OCI-LY7 (cell line): Measurements from ENCODE around the gene WDR47. TPM values are rescaled to one million over a fixed set of nuclear protein-coding genes. Genes with fewer than 3 reads are reported as not detected.

Experiments used
- BruUV-seq: library from RNA; stranded (reverse); fragments of 400-500 nt; replicated peaks from 2 replicates; lab custom pipeline; 2021; lab: Mats Ljungman, UMichigan
- CTCF ChIA-PET: fragments of 300-600 bp; sonication (Branson Sonifier 250); formaldehyde crosslinking; loops from one replicate; lab custom pipeline; 2022; ENCODE audit warnings: antibody characterized with exemption; ENCODE audit not compliant: unreplicated experiment; lab: Charles Lee
- POLR2A ChIA-PET: fragments of 300-600 bp; sonication (Branson Sonifier 250); formaldehyde crosslinking; loops from one replicate; lab custom pipeline; 2022; ENCODE audit warnings: antibody characterized with exemption; lab: Charles Lee
- DNase-seq: peaks from one replicate; pipeline ENCODE4 v3.0.0-alpha.2; 2015; ENCODE audit warnings: low spot score
- H2AFZ ChIP-seq: fragments of 200-600 bp; sonication (generic), shearing (Covaris generic); 2 replicates; pipeline ENCODE4 v1.6.1; 2014; ENCODE audit warnings: mild to moderate bottlenecking, antibody characterized with exemption, low read length, moderate library complexity
- H3K27ac ChIP-seq: fragments of 200-600 bp; sonication (generic); 2 replicates; pipeline ENCODE4 v1.5.1; 2014; ENCODE audit warnings: mixed run types, low read depth, mild to moderate bottlenecking, moderate library complexity, low read length, inconsistent platforms; ENCODE audit not compliant: poor library complexity, severe bottlenecking
- H3K36me3 ChIP-seq: fragments of 200-600 bp; sonication (generic); 2 replicates; pipeline ENCODE4 v1.6.1; 2014; ENCODE audit warnings: mild to moderate bottlenecking, antibody characterized with exemption, low read length, moderate library complexity, mixed read lengths; ENCODE audit not compliant: insufficient read depth
- H3K4me1 ChIP-seq: fragments of 200-600 bp; sonication (generic); 2 replicates; pipeline ENCODE4 v1.5.1; 2014; ENCODE audit warnings: mild to moderate bottlenecking, low read length; ENCODE audit not compliant: insufficient read depth, poor library complexity, severe bottlenecking
- H3K4me2 ChIP-seq: fragments of 200-600 bp; sonication (generic); 2 replicates; pipeline ENCODE4 v1.6.1; 2014; ENCODE audit warnings: mild to moderate bottlenecking, low read length
- H3K4me3 ChIP-seq: fragments of 200-600 bp; sonication (generic); 2 replicates; pipeline ENCODE4 v1.5.1; 2014; ENCODE audit warnings: mild to moderate bottlenecking, low read depth, low read length; ENCODE audit not compliant: poor library complexity, severe bottlenecking
- H3K79me2 ChIP-seq: fragments of 200-600 bp; sonication (generic); 2 replicates; pipeline ENCODE4 v1.6.1; 2016; ENCODE audit warnings: low read depth, mild to moderate bottlenecking, low read length, moderate library complexity, mixed read lengths; ENCODE audit not compliant: insufficient read depth
- H3K9me2 ChIP-seq: fragments of 200-600 bp; sonication (generic); 2 replicates; pipeline ENCODE4 v1.6.1; 2016; ENCODE audit warnings: mild to moderate bottlenecking, low read length, mixed read lengths; ENCODE audit not compliant: insufficient read depth
- H3K9me3 ChIP-seq: fragments of 200-600 bp; sonication (generic); 2 replicates; pipeline ENCODE4 v1.6.1; 2014; ENCODE audit warnings: mild to moderate bottlenecking, mixed run types, low read length, mixed read lengths
- H4K20me1 ChIP-seq: fragments of 200-600 bp; sonication (generic); 2 replicates; pipeline ENCODE4 v1.6.1; 2014; ENCODE audit warnings: mild to moderate bottlenecking, antibody characterized with exemption, low read length, moderate library complexity, mixed read lengths; ENCODE audit not compliant: insufficient read depth
- CTCF ChIP-seq: fragments of 200-600 bp; sonication (generic); conservative IDR thresholded peaks from 2 replicates; pipeline ENCODE4 v1.5.1; 2014; ENCODE audit warnings: mild to moderate bottlenecking, antibody characterized with exemption, low read length, moderate library complexity, mixed read lengths
- EZH2phosphoT487 ChIP-seq: fragments of 200-600 bp; sonication (generic); IDR thresholded peaks from 2 replicates; pipeline ENCODE4 v1.6.1; 2018; ENCODE audit warnings: low read depth, borderline replicate concordance, mild to moderate bottlenecking, mixed run types, antibody characterized with exemption, low read length, moderate library complexity, mixed read lengths
- intact Hi-C: fragments of 100-400 bp; cut with micrococcal nuclease; formaldehyde crosslinking; loops from one replicate; pipeline ENCODE4 v1.10.0; 2022; ENCODE audit not compliant: unreplicated experiment
- total RNA-seq, 2 experiments: library from RNA; depleted of rRNA in 1 of 2; stranded (reverse); fragments of >200 nt in 1 of 2; shearing (Covaris generic) in 1 of 2; gene quantifications; 2 replicates each; pipeline ENCODE4 v1.2.3, GENCODE V29; 2014 to 2022

WDR47 gene
- total RNA-seq, 2 experiments from 2014 or later = 11.0 to 12.0 TPM

DNA sequence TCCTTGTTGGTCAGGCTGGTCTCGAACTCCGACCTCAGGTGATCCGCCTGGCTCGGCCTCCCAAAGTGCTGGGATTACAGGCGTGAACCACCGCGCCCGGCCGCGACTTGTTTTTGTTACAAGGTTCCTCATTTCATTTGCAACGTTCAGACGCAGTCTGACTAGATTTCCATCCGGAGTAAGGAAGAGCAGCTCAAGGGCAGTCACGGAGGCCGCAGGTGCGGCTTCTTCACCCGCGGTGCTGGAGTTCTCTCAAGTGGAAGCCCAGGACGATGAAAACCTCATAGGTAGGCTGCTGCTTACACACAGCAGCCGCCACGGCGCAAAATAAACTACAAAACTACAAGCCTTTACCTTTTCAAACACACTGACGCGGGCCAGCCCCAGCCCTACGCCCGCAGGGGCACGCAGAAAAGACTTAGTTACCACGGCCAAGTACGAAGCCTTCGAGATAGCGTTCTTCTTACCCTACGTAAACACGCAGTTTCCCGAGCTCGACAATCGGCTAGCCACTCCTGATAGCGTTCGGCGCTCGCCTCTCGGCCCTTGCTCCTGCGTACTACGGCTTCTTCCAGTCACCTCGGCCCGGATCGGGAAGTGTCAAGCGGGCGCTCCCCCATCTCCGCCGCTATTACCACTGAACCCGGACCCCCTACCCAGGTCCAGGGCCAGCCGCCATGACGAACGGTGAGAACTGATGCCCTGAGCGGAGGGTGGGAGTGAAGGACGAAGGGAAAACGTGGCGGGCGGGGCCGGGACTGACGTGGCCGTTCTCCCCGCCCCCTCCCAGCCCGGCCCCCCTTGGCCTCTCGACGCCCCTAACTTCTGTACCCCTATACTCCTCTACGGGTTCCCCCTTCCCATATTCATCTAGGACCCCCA lies 48.5 kb upstream of the WDR47 start, which contains the start of gene TMEM167B:
TSS of gene TMEM167B (plus strand) at position 569 of the 882 bp plus-strand sequence. CDS start at position 678, 109 bp downstream.
- ChIA-PET POLR2A (interaction anchor here (0.5 to 2.8 kb wide), 10 partner anchors 9 to 1242 kb away, joined by 3 to 34 read pairs (median 4); partner anchors contain the start of gene ATXN7L2), CTCF (no interaction called here)
- intact Hi-C loops = loop anchor here (1.0 to 2.0 kb wide), 2 partner anchors 10 to 48 kb away; partner anchors contain the start of gene WDR47
- peak; percentile 94 for DNase-seq
- BruUV-seq = TSS peak; percentile 92
- Histone ChIP-seq H3K79me2 (peaks cover 26% of the 10 kb centered on the region; the same call in 1 of the 2 replicates), H3K4me3 (peak within 1 kb of the TSS; percentile 90), H3K4me1 (peaks cover 19% of the 10 kb centered on the region), H3K9me2 (no peaks in the 10 kb centered on the region), H2AFZ (peak within 1 kb of the TSS; percentile 85), H3K9me3 (no peaks in the 10 kb centered on the region), H4K20me1 (no peaks in the 10 kb centered on the region), H3K4me2 (peak within 1 kb of the TSS; percentile 77), H3K36me3 (peaks cover 25% of the 10 kb centered on the region), H3K27ac (peak within 1 kb of the TSS; percentile 78)
- no peak for TF ChIP-seq EZH2phosphoT487
- TF ChIP-seq CTCF = no peak

DNA sequence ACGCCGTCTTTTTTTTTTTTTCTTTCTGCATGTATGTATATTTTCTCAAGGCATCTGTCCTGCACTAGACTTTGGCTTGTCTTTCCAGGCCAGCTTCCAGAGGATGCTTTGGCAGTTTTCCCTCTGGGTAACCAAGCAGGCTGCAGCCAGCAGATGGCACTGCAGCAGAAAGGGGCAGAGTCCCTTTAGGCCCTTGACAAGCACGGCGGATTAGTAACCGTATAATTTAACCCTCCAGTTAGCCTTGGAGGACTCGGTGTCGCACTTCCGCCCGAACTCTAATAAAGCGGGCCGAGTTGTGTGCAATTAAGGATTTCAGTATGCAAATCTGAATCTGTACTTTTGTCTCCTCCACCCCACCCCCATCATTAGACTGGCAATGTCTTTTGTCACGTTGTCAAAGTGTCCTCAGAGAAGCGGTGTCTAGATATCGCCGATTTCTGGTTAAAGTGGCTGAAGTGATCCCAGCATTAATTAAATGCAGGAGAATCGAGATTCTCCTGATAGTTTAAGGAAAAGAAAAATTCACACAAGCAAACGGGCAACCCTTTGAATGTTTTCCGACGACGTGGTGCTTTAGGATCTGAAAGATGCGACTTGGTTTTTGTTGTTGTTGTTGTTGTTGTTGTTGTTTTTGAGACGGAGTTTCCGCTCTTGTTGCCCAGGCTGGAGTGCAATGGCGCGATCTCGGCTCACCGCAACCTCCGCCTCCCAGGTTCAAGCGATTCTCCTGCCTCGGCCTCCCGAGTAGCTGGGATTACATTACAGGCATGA lies 47.5 kb upstream of the WDR47 start:
- peaks cover 15% of the 10 kb centered on the region; the same call in 1 of the 2 replicates for H3K36me3 ChIP-seq
- peaks cover 26% of the 10 kb centered on the region; the same call in 1 of the 2 replicates for H3K79me2 ChIP-seq
- peak overlapping the region; percentile 77 for H3K4me2 ChIP-seq
- H2AFZ ChIP-seq = peak overlapping the region; percentile 85; the same call in 1 of the 2 replicates
- ChIA-PET CTCF (no interaction called here), POLR2A (interaction anchor here (0.7 to 2.8 kb wide), 4 partner anchors 11 to 168 kb away, joined by 3 to 34 read pairs (median 4); no protein-coding TSS in a partner anchor)
- no TSS peak for BruUV-seq
- intact Hi-C loops = loop anchor here (1.0 to 2.0 kb wide), 2 partner anchors 23 to 47 kb away; partner anchors contain the start of gene WDR47
- H3K4me3 ChIP-seq = peak overlapping the region; percentile 90
- peak; percentile 87 for DNase-seq
- no peaks in the 10 kb centered on the region for H3K9me3 ChIP-seq
- H3K27ac ChIP-seq = peak overlapping the region; percentile 78
- H3K4me1 ChIP-seq = peaks cover 19% of the 10 kb centered on the region
- TF ChIP-seq CTCF = peak; percentile 95
- TF ChIP-seq EZH2phosphoT487 = no peak
- H4K20me1 ChIP-seq = no peaks in the 10 kb centered on the region
- H3K9me2 ChIP-seq = no peaks in the 10 kb centered on the region
